Osteoblast (primary cell): ENCODE measurements around the gene MMRN2. TPM values are rescaled to one million over a fixed set of nuclear protein-coding genes. Genes with fewer than 3 reads are reported as not detected.
A peak's percentile ranks its signal among the peaks of the same experiment; 100 is the strongest.

Experiments
- DNase-seq: peaks from one replicate; pipeline ENCODE4 v3.0.0; 2011; ENCODE audit warnings: low spot score, mixed read lengths; ENCODE audit not compliant: insufficient read length; ENCODE audit errors: missing footprints
- H2AFZ ChIP-seq: 2 replicates; pipeline ENCODE4 v1.6.0; 2011; ENCODE audit warnings: mild to moderate bottlenecking, low read length
- H3K27ac ChIP-seq: 2 replicates; pipeline ENCODE4 v1.5.1; 2011; ENCODE audit warnings: mild to moderate bottlenecking, low read depth, low read length, moderate library complexity
- H3K27me3 ChIP-seq: 2 replicates; pipeline ENCODE4 v1.6.0; 2012; ENCODE audit warnings: mild to moderate bottlenecking, control low read depth, inconsistent platforms, low read length, moderate library complexity; ENCODE audit not compliant: insufficient read depth
- H3K36me3 ChIP-seq: 2 replicates; pipeline ENCODE4 v1.5.1; 2011; ENCODE audit warnings: mild to moderate bottlenecking, low read length, control low read depth, moderate library complexity; ENCODE audit not compliant: insufficient read depth
- H3K4me1 ChIP-seq: 2 replicates; pipeline ENCODE4 v1.5.1; 2011; ENCODE audit warnings: mild to moderate bottlenecking, low read length, control low read depth, moderate library complexity; ENCODE audit not compliant: insufficient read depth
- H3K4me2 ChIP-seq: 2 replicates; pipeline ENCODE4 v1.6.0; 2011; ENCODE audit warnings: mild to moderate bottlenecking, low read length; ENCODE audit not compliant: insufficient read depth
- H3K4me3 ChIP-seq: fragments of 200-600 bp; sonication (generic); 3 replicates; pipeline ENCODE4 v1.5.1; 2012; ENCODE audit warnings: mild to moderate bottlenecking, low read length, inconsistent platforms; ENCODE audit not compliant: insufficient read depth
- H3K79me2 ChIP-seq: 2 replicates; pipeline ENCODE4 v1.6.0; 2012; ENCODE audit warnings: mild to moderate bottlenecking, low read length, control low read depth, inconsistent platforms; ENCODE audit not compliant: insufficient read depth
- H3K9me3 ChIP-seq: 2 replicates; pipeline ENCODE4 v1.5.1; 2011; ENCODE audit warnings: low read depth, low read length, control low read depth
- H4K20me1 ChIP-seq: 2 replicates; pipeline ENCODE4 v1.6.0; 2012; ENCODE audit warnings: mild to moderate bottlenecking, low read length, control low read depth; ENCODE audit not compliant: insufficient read depth
- total RNA-seq: library from RNA; depleted of rRNA; stranded (reverse); fragments of >200 nt; gene quantifications from 2 replicates; pipeline ENCODE4 v1.2.3, GENCODE V29; 2012
- TF ChIP-seq, protein P1 (sequence below): IDR thresholded peaks from 2 replicates; pipeline ENCODE4 v1.5.1; 2011; ENCODE audit warnings: mild to moderate bottlenecking, low read depth, low read length, moderate library complexity; ENCODE audit errors: extremely low read depth

MMRN2 gene
- total RNA-seq, 1 donor: 1.1 TPM

GRCh38 chr10:86971232-86971991 lies 14.0 kb upstream of the MMRN2 start:
- peak overlapping the region; percentile 94 for H2AFZ ChIP-seq
- H3K4me3 ChIP-seq: peak overlapping the region; percentile 82
- no peaks in the 10 kb centered on the region for H3K9me3 ChIP-seq
- H3K79me2 ChIP-seq: no peaks in the 10 kb centered on the region
- no peaks in the 10 kb centered on the region for H3K36me3 ChIP-seq
- peak overlapping the region; percentile 95 for H3K4me2 ChIP-seq
- peak; percentile 99 for DNase-seq
- H3K4me1 ChIP-seq: peaks cover 44% of the 10 kb centered on the region
- no peaks in the 10 kb centered on the region for H3K27me3 ChIP-seq
- TF ChIP-seq, protein P1, sequence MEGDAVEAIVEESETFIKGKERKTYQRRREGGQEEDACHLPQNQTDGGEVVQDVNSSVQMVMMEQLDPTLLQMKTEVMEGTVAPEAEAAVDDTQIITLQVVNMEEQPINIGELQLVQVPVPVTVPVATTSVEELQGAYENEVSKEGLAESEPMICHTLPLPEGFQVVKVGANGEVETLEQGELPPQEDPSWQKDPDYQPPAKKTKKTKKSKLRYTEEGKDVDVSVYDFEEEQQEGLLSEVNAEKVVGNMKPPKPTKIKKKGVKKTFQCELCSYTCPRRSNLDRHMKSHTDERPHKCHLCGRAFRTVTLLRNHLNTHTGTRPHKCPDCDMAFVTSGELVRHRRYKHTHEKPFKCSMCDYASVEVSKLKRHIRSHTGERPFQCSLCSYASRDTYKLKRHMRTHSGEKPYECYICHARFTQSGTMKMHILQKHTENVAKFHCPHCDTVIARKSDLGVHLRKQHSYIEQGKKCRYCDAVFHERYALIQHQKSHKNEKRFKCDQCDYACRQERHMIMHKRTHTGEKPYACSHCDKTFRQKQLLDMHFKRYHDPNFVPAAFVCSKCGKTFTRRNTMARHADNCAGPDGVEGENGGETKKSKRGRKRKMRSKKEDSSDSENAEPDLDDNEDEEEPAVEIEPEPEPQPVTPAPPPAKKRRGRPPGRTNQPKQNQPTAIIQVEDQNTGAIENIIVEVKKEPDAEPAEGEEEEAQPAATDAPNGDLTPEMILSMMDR: no peak
- H3K27ac ChIP-seq: peak overlapping the region; percentile 87
- H4K20me1 ChIP-seq: peaks cover 5% of the 10 kb centered on the region

DNA sequence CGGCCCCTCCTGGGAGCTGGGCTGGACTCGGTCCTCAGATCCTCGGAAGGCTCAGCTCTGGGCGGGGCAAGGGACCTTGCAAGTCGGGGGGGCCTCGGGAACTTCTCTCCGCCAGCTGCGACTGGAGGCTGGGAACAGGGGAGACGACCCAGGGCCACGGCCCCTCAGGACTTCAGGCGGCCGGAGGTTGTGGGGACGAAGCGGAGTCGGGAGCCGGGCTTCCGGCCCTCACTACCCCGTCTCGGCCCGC lies 13.5 kb upstream of the MMRN2 start:
- Histone ChIP-seq H3K4me2 (peak overlapping the region; percentile 95), H3K4me3 (peak overlapping the region; percentile 82), H3K79me2 (no peaks in the 10 kb centered on the region), H3K27me3 (no peaks in the 10 kb centered on the region), H4K20me1 (peaks cover 5% of the 10 kb centered on the region), H2AFZ (peak overlapping the region; percentile 94), H3K9me3 (no peaks in the 10 kb centered on the region), H3K27ac (peak overlapping the region; percentile 87), H3K4me1 (peaks cover 48% of the 10 kb centered on the region), H3K36me3 (no peaks in the 10 kb centered on the region)
- no peak for DNase-seq
- TF ChIP-seq, protein P1: no peak

DNA sequence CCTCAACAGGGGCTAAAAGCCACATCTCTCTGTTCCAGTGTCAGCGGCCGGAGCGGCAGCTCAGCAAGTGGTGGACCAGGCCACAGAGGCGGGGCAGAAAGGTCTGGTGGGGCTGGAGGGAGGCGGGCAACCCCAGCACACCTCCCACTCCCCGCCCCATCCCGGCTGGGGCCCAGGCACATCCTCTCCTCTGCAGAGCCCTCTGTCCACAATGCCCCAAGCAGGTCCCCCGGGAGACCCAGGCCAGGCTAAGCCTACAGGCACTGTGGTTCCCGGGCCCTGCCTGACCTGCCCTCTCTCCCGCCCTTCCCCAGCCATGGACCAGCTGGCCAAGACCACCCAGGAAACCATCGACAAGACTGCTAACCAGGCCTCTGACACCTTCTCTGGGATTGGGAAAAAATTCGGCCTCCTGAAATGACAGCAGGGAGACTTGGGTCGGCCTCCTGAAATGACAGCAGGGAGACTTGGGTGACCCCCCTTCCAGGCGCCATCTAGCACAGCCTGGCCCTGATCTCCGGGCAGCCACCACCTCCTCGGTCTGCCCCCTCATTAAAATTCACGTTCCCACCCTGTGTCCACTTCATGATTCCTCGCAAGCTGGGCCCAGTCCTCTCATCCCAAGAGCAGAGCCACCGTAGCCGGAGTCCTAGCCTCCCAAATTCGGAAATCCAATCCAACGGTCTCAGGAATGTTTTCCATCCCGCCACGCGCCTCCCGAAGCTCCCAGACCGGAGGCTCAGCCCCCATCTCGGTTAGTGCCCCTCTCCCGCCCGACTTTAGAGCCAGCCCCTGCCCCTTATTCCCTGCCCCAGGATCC lies 13.0 kb upstream of the MMRN2 start:
- H3K4me2 ChIP-seq: peak overlapping the region; percentile 95
- H3K27me3 ChIP-seq: no peaks in the 10 kb centered on the region
- no peaks in the 10 kb centered on the region for H3K79me2 ChIP-seq
- no peaks in the 10 kb centered on the region for H3K9me3 ChIP-seq
- peak overlapping the region; percentile 87 for H3K27ac ChIP-seq
- TF ChIP-seq, protein P1: no peak
- H4K20me1 ChIP-seq: peaks cover 5% of the 10 kb centered on the region
- peak overlapping the region; percentile 82 for H3K4me3 ChIP-seq
- DNase-seq: peak; percentile 96
- H3K4me1 ChIP-seq: peaks cover 48% of the 10 kb centered on the region
- H3K36me3 ChIP-seq: no peaks in the 10 kb centered on the region
- peak overlapping the region; percentile 94 for H2AFZ ChIP-seq

DNA sequence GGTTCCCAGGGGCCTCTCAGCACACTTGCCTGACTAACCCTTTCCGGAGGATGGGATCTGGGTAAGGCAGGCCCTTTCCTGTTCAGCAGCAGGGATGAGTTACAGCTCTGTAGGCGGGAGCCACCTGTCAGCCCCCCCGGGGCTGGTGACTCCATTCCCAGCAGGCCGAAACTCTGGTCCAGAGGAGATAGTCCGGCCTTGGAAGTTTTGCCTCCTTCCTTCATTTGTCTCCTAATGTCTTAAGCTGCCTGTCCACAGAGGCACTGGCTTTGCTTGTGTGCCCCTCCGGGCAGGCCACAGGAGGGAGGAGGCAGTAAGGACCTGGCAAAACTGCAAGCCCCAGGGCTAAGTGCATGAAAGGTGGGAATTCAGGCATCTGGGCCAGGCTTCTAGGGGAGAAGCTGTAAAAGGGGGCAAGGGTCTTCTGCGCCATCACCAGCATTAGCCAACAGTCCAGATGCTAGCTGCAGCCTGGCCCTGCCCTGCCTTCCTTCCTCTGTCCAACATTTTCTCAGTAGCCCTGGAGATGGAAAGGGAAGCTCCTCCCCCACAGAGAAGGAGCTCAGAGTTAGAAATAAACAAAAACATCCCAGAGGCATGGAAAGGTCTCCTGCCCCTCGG lies 12.1 kb upstream of the MMRN2 start:
- H4K20me1 ChIP-seq: peaks cover 5% of the 10 kb centered on the region
- peaks cover 48% of the 10 kb centered on the region for H3K4me1 ChIP-seq
- no peaks in the 10 kb centered on the region for H3K79me2 ChIP-seq
- H3K36me3 ChIP-seq: no peaks in the 10 kb centered on the region
- H3K4me3 ChIP-seq: peak overlapping the region; percentile 82
- DNase-seq: peak; percentile 95
- peak overlapping the region; percentile 87 for H3K27ac ChIP-seq
- TF ChIP-seq, protein P1: no peak
- peak overlapping the region; percentile 66 for H2AFZ ChIP-seq
- peak overlapping the region; percentile 95 for H3K4me2 ChIP-seq
- H3K27me3 ChIP-seq: no peaks in the 10 kb centered on the region
- H3K9me3 ChIP-seq: no peaks in the 10 kb centered on the region
